ENCODE results near the gene GREB1L.

GREB1L gene

GRCh38 chr18:21298351-21298750 is 56.3 kb downstream of the GREB1L start:
- no peaks in the 10 kb centered on the region for H4K20me1 ChIP-seq (ENCODE audit: insufficient read depth, low read length)
- no peaks in the 10 kb centered on the region for H3F3A ChIP-seq (ENCODE audit: insufficient read depth, low read length)
- H3K27ac ChIP-seq (ENCODE audit: low read length) = no peak overlapping the region
- H3K79me2 ChIP-seq (ENCODE audit: low read length) = no peaks in the 10 kb centered on the region
- no peaks in the 10 kb centered on the region for H3K9me2 ChIP-seq (replicated peaks; ENCODE audit: insufficient read depth, low read length)
- H3K4me1 ChIP-seq (ENCODE audit: low read length) = no peaks in the 10 kb centered on the region
- no peak overlapping the region for H3K4me3 ChIP-seq (ENCODE audit: low read length)
- H2AFZ ChIP-seq (ENCODE audit: low read length) = no peak overlapping the region
- H3K9me3 ChIP-seq (replicated peaks; ENCODE audit: insufficient read depth, low read length) = no peaks in the 10 kb centered on the region
- H3K27me3 ChIP-seq (replicated peaks; ENCODE audit: insufficient read depth, low read length) = no peaks in the 10 kb centered on the region
- no peaks in the 10 kb centered on the region for H3K36me3 ChIP-seq (replicated peaks; ENCODE audit: insufficient read depth, low read length)
- DNase-seq = no peak
- no peak for TF ChIP-seq EZH2phosphoT487 (IDR thresholded peaks at IDR 0.05; ENCODE audit: low read length)
- no peak for TF ChIP-seq CTCF (IDR thresholded peaks at IDR 0.05; ENCODE audit: low read length)
- no peak for TF ChIP-seq EZH2 (optimal IDR thresholded peaks at IDR 0.05; ENCODE audit: low read depth, low read length)
- no peak overlapping the region for H3K9ac ChIP-seq (ENCODE audit: low read length)
- H3K4me2 ChIP-seq (ENCODE audit: low read depth, low read length) = no peak overlapping the region

GRCh38 chr18:21300035-21300907 is 58.2 kb downstream of the GREB1L start:
- H4K20me1 ChIP-seq (ENCODE audit: insufficient read depth, low read length) = no peaks in the 10 kb centered on the region
- H3K9ac ChIP-seq (ENCODE audit: low read length) = no peak overlapping the region
- H3K27ac ChIP-seq (ENCODE audit: low read length) = no peak overlapping the region
- H3F3A ChIP-seq (ENCODE audit: insufficient read depth, low read length) = no peaks in the 10 kb centered on the region
- no peak overlapping the region for H2AFZ ChIP-seq (ENCODE audit: low read length)
- no peak overlapping the region for H3K4me2 ChIP-seq (ENCODE audit: low read depth, low read length)
- DNase-seq = no peak
- no peaks in the 10 kb centered on the region for H3K36me3 ChIP-seq (replicated peaks; ENCODE audit: insufficient read depth, low read length)
- TF ChIP-seq EZH2 (optimal IDR thresholded peaks at IDR 0.05; ENCODE audit: low read depth, low read length) = no peak
- TF ChIP-seq EZH2phosphoT487 (IDR thresholded peaks at IDR 0.05; ENCODE audit: low read length) = no peak
- no peaks in the 10 kb centered on the region for H3K4me1 ChIP-seq (ENCODE audit: low read length)
- H3K4me3 ChIP-seq (ENCODE audit: low read length) = no peak overlapping the region
- H3K9me3 ChIP-seq (replicated peaks; ENCODE audit: insufficient read depth, low read length) = no peaks in the 10 kb centered on the region
- no peaks in the 10 kb centered on the region for H3K79me2 ChIP-seq (ENCODE audit: low read length)
- H3K9me2 ChIP-seq (replicated peaks; ENCODE audit: insufficient read depth, low read length) = no peaks in the 10 kb centered on the region
- no peaks in the 10 kb centered on the region for H3K27me3 ChIP-seq (replicated peaks; ENCODE audit: insufficient read depth, low read length)

- no peak for TF ChIP-seq EZH2 (optimal IDR thresholded peaks at IDR 0.05; ENCODE audit: low read depth, low read length)
- no peak for TF ChIP-seq EZH2phosphoT487 (IDR thresholded peaks at IDR 0.05; ENCODE audit: low read length)
- no peak for TF ChIP-seq CTCF (IDR thresholded peaks at IDR 0.05; ENCODE audit: low read length)
- no peaks in the 10 kb centered on the region for H3K9me2 ChIP-seq (replicated peaks; ENCODE audit: insufficient read depth, low read length)
- H3K27me3 ChIP-seq (replicated peaks; ENCODE audit: insufficient read depth, low read length) = no peaks in the 10 kb centered on the region
- H2AFZ ChIP-seq (ENCODE audit: low read length) = no peak overlapping the region
- no peak overlapping the region for H3K4me3 ChIP-seq (ENCODE audit: low read length)
- H3K27ac ChIP-seq (ENCODE audit: low read length) = no peak overlapping the region
- no peak overlapping the region for H3K4me2 ChIP-seq (ENCODE audit: low read depth, low read length)
- H3K4me1 ChIP-seq (ENCODE audit: low read length) = no peaks in the 10 kb centered on the region
- H3F3A ChIP-seq (ENCODE audit: insufficient read depth, low read length) = no peaks in the 10 kb centered on the region
- H3K36me3 ChIP-seq (replicated peaks; ENCODE audit: insufficient read depth, low read length) = no peaks in the 10 kb centered on the region
- H4K20me1 ChIP-seq (ENCODE audit: insufficient read depth, low read length) = no peaks in the 10 kb centered on the region
- no peak overlapping the region for H3K9ac ChIP-seq (ENCODE audit: low read length)
- H3K9me3 ChIP-seq (replicated peaks; ENCODE audit: insufficient read depth, low read length) = no peaks in the 10 kb centered on the region
- no peaks in the 10 kb centered on the region for H3K79me2 ChIP-seq (ENCODE audit: low read length)
- DNase-seq = no peak
Measured at GRCh38 chr18:21300908-21301200, 58.8 kb downstream of the GREB1L start.

GRCh38 chr18:21303445-21303844 is 61.4 kb downstream of the GREB1L start:
- Histone ChIP-seq H3K4me3 (ENCODE audit: low read length) (no peak overlapping the region), H3K36me3 (replicated peaks; ENCODE audit: insufficient read depth, low read length) (no peaks in the 10 kb centered on the region), H3K27me3 (replicated peaks; ENCODE audit: insufficient read depth, low read length) (no peaks in the 10 kb centered on the region), H3K27ac (ENCODE audit: low read length) (no peak overlapping the region), H2AFZ (ENCODE audit: low read length) (no peak overlapping the region), H3K4me2 (ENCODE audit: low read depth, low read length) (no peak overlapping the region), H3F3A (ENCODE audit: insufficient read depth, low read length) (no peaks in the 10 kb centered on the region), H3K79me2 (ENCODE audit: low read length) (no peaks in the 10 kb centered on the region), H3K9ac (ENCODE audit: low read length) (no peak overlapping the region), H3K4me1 (ENCODE audit: low read length) (no peaks in the 10 kb centered on the region), H3K9me3 (replicated peaks; ENCODE audit: insufficient read depth, low read length) (no peaks in the 10 kb centered on the region), H3K9me2 (replicated peaks; ENCODE audit: insufficient read depth, low read length) (no peaks in the 10 kb centered on the region), H4K20me1 (ENCODE audit: insufficient read depth, low read length) (no peaks in the 10 kb centered on the region)
- DNase-seq = no peak
- TF ChIP-seq EZH2phosphoT487 (IDR thresholded peaks at IDR 0.05; ENCODE audit: low read length) = no peak
- TF ChIP-seq CTCF (IDR thresholded peaks at IDR 0.05; ENCODE audit: low read length) = no peak
- no peak for TF ChIP-seq EZH2 (optimal IDR thresholded peaks at IDR 0.05; ENCODE audit: low read depth, low read length)
